HG02852 (cell line): ENCODE results near the gene GGT1.
"Not testable (repeated sequence)": the region's sequence is repeated elsewhere in the genome, so short reads cannot be mapped to it uniquely, and the experiment has no call there.

Experiments used
- ATAC-seq: cut with Tn5 transposase; IDR thresholded peaks from one replicate; pipeline ENCODE4 v1.9.1; 2021; ENCODE audit warnings: mild to moderate bottlenecking, moderate library complexity; ENCODE audit not compliant: unreplicated experiment

GGT1 gene

DNA sequence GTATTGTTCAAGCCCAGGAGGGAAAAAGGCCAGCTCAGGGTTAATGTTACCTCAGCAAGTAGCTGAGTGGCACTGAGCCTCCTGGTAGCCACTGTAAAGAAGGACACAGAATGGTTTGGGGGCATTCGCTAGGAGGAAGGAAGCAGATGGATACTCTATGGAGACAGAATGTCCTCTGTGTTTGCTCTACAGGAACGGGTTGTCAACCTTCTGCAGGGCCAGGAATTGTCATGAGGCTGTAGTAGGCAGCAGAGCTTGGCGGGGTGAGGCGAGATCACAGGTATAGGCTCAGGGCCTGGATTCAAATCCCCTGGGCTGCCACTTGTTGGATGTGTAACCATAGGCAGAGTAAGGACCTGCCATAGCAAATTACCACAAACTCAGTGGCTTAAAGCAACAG, 7.1 kb upstream of the GGT1 start:
- ATAC-seq = no peak

DNA sequence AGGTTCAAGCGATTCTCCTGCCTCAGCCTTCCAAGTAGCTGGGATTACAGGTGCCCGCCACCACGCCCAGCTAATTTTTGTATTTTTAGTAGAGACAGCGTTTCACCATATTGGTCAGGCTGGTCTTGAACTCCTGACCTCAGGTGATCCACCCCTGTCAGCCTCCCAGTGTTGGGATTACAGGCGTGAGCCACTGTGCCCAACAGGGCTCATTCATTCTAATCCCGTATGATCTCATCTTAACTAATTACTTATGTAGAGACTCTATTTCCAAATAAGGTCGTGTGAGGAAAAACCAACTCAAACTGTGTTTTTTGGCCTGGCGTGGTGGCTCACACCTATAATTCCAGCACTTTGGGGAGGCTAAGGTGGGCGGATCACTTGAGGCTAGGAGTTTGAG, 5.9 kb upstream of the GGT1 start:
- not testable (repeated sequence) for ATAC-seq

DNA sequence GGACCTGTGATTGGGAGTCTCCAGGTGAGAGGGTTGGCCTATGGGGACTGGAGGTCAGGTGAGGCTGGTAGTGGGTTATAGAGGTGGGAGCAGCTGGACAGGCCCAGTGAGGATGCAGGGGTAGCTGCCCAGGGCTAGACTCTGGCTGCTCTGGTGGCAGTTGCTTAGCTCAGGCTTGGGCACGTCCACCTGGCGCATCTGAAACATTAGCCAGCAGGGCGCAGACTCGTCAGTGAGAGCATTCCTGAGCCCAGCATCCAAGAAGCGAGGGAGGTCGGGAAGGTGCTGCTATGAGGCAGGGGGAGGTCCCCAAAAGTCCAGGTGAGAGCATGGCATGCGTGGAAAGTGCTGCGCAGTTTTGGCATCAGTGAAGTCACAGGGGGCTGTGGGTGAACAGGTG, 3.5 kb upstream of the GGT1 start:
- no peak for ATAC-seq

DNA sequence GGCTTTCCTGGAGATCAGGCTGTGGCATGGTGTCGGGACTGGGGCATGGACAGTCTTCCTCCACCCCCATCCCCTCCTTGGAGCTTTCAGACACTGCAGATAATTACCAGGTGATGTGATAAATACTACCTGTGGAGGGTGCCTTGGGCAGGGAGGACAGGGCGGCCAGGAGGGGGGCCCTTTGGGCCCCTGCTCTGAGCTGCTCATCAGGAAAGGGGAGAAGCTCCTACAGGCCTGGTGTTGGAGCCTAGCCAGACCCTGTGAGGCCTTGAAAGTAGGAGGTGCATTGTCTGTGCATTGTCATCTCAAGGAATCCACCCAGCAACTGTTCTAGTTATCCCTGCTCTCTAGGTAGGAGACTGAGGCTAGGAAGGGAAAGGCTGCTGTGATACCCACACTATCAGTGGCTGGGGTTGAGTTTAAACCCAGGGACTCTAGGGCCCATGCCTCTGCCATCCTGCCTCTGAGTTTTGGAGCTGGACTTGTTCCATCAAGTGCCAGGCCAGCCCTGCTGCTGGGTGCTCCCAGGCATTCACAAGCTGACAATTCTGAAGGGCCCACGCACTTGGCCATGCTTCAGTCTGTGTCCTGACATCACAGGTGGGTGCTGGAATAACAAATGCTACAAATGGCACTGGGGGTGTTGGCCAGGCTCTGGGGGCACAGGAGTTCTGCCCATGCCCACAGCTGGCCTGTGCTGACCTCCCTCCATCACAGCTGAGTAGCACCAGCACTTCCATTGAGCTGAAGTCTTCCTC, 2.9 kb upstream of the GGT1 start:
- ATAC-seq = not testable (repeated sequence)

DNA sequence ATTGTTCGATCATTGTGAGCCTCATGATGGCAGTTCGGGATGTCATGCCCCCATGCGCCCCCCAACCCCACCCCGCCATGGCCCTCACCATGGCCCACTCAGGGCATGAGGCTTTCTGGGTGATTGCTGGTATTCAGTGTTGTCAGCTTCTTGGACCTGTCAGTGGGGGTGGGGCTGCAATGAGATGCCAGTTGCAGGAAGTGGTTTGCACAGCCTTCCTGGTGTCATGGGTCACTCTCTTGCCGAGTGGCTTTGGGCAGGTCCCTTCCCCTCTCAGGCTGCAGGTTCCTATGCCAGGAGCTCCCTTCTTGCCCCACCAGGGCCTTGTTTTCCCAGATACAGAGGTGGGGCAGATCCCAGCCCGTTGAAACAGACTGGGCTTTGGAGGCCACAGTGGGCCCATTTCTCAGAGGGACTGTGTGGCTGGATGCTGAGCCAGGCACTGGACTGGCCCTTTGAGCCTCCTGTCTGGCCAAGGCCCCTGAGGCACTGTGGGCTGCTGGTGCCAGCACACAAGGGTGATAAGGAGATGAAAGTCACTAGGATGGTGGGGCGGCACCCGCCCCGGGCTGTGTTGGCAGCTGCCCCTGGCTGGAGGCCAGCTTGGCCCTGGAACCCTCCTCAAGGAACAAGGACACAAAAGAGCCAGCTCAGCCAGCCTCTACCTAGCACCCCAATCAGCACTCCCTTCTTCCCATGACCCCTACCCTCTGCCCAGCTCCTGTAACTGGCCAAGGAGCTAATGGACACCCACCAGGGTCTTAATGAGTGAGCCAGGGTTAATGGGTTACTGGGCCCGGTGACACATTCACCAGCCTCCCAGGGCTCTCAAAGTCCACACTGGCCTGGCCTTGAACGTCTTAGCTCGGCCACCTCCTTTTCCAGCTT, 1.5 kb upstream of the GGT1 start:
- ATAC-seq = no peak

DNA sequence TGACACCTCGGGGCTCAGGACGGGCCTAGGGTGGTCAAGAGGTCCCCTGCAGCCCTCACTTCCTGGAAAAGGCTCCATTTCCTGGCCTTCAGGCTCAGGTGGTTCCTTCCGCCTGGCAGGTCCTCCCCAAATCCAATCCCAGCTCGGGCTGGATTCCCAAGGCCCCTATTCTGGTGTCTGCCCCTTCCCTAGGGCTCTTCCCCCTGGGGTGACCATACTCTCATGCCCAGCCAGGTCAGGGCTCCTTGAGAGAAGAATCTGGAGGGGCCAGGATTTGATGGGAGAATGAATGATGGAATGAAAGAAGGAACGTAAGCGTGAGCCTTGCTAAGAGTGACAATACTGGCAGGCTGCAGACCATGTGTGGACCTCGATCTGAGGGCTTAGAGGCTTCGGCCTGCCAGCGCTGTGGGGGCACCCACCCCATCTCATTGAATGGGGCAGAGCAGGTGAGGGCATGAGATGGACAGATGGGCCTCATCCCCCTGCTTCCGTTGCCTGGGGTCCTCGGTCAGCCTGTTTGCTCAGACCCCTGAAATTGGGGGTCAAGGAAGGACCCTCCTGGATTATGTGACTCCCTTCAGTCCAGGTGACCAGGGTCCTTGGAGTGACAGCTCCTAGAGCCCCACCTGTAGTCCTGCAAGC, 766 bp upstream of the GGT1 start:
- not testable (repeated sequence) for ATAC-seq

DNA sequence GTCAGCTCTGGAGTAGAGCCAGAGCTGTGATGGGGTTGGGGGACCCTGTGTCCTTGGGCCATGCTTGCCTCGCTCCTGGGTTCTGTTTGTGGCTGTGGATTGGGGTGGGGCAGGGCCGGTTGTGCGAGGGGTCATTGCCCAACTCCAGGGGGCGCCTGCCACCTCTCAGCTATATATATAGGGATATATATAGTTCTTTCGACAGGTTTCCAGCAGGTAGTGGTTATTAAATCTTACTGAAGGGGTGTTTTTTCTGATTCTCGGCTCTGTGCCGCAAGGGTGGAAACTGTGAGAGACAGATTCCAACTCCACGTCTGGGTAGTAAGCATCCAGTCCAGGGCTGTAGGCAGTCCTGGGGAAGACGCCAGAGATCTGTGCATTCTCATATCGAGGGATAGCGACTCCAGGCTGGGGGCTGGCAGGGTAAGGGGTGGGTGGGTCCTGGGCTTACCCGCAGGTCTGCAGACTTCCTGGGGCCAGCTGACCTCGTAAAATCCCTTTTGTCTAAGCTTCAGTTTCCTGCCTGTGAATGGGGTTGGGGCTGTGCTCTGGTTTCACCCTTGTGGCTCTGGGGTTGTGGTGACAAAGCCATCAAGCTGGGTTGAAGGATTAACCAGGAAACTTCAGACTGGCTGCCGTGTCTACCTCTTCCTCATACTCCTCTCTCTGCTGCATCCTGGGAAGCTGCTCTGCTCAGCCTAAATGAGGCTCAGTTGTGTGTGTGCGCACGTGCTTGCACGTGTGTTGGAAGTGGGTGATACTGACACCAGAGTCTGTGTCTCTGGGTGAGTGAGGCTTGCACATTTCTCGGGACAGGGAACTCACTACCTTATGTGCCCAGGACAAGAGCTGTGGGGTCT, 1.0 kb downstream of the GGT1 start:
- ATAC-seq = not testable (repeated sequence)

DNA sequence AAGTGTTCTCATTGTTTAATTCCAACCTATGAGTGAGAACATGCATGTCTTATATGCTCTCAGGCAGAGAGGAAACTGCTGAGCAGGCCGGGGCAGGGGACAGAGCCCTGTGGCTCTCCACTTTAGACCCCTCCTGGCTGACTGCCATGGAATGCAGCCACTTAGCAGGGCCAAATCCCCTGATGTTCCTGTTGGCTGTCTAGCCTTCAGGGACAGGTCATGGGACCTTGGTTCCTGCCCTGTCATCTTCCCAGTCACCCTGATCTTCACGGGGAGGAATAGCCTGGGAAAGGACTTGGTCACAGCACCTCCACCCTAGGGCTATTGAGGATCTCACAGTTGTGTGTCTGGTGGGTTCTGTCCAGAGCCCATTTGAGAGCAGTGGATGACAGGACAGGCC, 3.3 kb downstream of the GGT1 start:
- ATAC-seq = not testable (repeated sequence)

DNA sequence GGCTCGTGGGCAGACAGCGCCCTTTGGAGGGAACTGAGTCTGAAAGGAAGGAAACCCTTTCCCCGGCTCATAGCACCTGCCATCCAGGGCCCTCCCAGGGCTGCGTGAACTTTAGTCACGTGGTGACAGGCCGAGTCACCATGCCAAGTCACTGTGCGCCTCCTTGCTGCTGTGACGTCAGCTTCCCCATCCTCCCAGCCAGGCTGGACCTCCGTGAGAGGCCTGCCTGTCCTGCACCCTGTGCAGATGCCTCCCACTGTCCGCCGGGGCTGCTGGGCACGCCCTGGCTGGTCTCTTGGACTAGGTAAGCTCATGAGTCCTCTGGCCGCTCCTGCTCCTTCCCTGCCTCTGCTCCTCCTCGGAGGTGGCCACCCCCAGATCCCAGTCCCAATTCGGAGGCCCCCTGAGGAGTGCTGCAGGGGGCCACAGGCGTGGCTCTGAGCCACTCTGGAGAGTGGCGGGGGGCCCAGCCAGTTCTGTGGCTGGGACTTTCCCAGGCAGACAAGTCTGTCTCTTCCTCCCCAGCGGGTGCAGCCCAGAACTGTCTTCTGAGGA, 4.5 kb downstream of the GGT1 start:
- ATAC-seq = not testable (repeated sequence)

DNA sequence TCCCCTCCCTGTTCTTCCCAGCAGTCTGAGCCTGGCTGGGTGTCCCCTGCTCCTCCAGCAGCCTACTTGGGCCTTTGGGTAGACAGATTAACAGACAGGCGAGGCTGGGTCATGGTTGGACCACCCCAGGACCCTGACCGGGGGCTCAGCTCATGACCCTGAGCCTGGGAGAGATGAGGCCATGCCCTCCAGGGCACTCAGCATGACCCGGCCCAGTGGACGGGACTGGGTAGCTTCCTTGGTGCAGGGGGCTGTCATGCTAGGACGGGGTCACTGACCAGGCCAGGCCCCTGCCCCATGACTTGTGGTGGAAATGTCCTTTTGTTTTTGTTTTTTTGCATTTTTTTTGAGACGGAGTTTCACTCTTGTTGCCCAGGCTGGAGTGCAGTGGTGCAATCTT, 5.3 kb downstream of the GGT1 start:
- not testable (repeated sequence) for ATAC-seq

DNA sequence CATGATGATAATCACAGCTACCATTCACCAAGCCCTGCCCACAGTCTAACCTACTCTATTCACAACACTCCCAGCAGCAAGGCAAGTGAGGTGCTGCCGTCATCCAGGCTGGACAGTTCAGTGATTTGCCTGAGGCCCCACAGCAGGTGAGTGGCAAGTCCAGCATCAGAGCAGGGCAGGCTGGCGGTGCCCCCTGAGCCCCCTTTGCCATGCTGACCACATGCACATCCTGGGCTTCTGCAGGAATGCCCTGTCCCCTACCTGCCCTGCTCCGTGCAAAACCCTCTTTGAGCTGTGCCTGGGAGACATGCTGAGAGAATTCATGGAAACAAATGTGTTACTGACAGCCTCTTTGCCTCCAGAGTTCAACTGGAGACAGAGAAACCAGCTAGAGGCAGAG, 6.9 kb downstream of the GGT1 start:
- ATAC-seq = not testable (repeated sequence)

DNA sequence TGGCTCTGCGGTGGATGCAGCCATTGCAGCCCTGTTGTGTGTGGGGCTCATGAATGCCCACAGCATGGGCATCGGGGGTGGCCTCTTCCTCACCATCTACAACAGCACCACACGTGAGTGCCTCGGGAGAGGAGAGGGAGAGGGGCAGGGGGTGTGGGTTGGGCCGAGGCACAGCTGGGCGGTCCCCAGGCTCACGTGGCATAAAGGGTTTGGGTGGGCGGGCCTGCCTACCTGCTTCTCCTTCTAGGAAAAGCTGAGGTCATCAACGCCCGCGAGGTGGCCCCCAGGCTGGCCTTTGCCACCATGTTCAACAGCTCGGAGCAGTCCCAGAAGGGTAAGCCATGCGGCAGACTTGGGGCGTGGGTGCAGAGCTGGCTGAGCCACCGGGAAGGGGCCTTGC, 11.8 kb downstream of the GGT1 start:
- not testable (repeated sequence) for ATAC-seq

DNA sequence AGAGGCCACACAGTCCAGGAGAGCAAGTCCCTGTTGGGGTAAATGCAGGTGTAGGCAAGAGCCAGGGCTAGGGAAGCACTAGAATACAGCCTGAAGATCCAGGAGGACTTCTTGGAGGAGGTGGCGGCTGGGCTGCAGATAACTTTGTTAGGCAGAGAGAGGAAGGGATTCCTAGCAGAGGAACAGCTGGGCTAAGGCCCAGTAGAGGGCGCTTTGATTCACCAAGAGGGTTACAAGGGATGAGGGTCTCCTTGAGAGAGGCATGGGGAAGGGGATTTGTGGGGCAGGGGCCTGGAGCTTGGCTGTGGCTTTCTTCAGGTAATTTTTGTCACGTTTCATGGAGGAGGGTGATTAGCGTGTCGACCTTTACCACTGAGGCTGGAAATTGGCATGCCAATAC, 18.3 kb downstream of the GGT1 start:
- not testable (repeated sequence) for ATAC-seq

DNA sequence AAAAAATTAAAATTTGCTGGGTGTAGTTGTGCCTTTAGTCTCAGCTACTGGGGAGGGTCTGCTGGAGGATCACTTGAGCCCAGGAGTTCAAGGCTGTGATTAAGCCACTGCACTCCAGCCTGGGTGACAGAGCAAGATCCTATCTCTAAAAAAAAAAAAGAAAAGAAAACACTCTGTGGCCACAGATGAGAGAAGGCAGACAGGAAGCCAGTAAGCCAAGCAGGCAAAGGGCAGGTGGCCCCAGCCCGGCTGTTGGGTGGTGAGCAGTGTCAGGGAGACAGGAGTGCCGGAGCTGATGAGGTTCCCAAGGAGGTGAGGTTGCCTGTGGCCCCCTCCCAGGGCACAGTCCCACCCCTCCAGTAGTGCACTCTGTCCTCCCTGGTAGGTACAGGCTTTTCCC, 19.6 kb downstream of the GGT1 start:
- ATAC-seq = not testable (repeated sequence)

DNA sequence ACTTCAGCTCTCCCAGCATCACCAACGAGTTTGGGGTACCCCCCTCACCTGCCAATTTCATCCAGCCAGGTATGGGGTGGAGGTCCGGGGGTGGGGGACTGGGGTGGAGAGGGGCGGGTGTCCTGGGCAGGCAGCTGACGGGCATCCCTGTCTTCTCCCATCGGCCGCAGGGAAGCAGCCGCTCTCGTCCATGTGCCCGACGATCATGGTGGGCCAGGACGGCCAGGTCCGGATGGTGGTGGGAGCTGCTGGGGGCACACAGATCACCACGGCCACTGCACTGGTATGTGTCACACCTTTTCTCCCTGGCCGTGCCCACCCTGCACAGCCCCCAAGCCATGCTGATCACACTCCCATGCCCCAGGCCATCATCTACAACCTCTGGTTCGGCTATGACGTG, 24.9 kb downstream of the GGT1 start:
- ATAC-seq = not testable (repeated sequence)

DNA sequence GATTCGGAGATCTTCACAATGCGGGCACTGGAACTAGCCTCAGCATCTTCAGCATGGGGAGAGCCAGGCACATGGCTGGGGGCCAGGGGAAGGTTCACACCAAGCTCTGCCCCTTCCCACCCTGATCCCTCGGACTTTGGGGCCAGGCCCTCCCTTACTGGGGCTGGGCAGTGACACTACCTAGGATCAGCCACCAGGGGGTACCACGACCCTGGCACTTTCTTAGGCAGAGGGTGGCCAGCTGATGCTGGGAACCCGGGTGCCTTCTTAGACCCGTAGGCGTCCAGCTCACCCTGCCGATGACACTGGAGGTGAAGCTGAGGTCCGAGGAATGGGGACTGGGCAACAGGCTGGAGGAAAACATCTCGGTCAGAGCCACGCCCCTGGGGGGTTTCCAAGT, 26.1 kb downstream of the GGT1 start:
- ATAC-seq = not testable (repeated sequence)

DNA sequence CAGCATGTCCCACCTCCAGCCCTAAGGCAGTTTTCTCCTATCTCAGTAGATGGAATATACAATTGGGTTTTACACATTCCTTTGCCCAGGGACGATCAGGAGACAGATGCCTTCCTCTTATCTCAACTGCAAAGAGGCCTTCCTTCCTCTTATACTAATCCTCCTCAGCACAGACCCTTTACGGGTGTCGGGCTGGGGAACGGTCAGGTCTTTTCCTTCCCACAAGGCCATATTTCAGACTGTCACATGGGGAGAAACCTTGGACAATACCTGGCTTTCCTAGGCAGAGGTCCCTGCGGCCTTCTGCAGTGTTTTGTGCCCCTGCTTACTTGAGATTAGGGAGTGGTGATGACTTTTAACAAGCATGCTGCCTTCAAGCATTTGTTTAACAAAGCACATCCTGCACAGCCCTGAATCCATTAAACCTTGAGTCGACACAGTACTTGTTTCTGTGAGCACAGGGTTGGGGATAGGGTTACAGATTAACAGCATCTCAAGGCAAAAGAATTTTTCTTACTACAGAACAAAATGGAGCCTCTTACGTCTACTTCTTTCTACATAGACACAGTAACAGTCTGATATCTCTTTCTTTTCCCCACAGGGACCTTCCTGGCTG, 27.9 kb downstream of the GGT1 start:
- ATAC-seq = not testable (repeated sequence)

DNA sequence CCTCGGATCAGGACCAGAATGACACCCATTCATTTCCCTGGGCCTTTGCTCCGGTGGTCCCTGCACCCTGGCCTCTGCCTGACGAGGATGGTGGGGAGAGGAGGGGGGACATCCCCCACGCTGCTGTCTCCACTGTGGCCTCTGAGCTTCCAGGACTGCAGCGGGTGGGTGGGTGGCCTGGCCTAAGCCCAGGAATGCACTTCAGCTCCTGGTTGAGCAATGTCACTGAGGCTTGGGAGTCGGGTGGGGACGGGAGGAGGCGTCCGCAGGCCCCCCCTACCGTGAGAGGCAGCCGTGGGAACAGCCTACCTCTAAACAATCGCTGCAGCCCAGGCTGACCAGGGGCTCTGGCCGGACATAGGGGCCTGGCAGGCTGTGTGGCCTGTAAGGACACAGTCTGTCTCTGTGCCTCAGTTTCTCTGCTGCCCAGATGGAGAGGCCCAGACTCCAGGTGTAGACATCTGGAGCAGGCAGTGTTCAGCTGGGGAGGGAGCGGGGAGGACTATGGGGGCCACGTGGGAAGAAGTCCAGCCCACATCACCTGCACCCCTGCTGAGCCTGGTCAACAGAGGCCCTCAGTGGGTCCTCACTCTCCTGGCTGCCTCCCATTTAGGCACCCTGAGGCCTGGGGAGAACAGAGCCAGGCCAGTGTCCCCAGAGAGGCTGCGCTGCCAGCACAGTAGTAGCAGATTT, 28.6 kb downstream of the GGT1 start:
- ATAC-seq = not testable (repeated sequence)

DNA sequence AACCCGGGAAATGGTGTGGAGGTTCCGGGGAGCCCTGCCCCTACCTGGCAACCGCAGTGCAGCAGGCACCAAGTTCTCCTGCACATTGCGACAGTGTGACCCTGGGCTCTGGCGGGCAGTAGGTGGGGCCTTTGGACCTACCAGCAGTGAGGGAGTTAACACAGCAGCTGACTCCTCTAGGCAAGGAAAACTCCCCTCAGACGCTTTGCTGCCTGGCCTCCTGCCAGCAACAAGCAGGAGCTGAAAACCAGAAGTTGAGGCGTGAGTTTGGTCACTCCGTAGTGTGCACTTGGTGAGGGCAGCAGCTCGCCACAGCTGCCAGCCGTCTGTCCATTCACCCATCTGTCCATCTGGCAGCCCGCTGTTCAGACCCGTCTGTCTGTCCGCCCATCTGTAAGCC, 29.6 kb downstream of the GGT1 start:
- not testable (repeated sequence) for ATAC-seq
